Right atrium auricular region (tissue), 2 donors: Measurements from ENCODE around the gene POU2F3. TPM values are rescaled to one million over a fixed set of nuclear protein-coding genes. Genes with fewer than 3 reads are reported as not detected.

Experiments
- DNase-seq: peaks from one replicate; pipeline ENCODE4 v3.0.0-alpha.2; 2019; ENCODE audit warnings: low spot score
- H3K27ac ChIP-seq, 2 donors: fragments of 200-600 bp; sonication (generic); 1 replicate in 1 of 2; 2 replicates in 1 of 2; pipeline ENCODE4 v1.5.1; 2016 to 2019
- H3K27me3 ChIP-seq, 2 donors: fragments of 200-600 bp; sonication (generic); one replicate each; pipeline versions ENCODE4 v1.5.1 to v1.6.0; 2017 to 2019
- H3K36me3 ChIP-seq: fragments of 200-600 bp; sonication (generic); one replicate; pipeline ENCODE4 v1.5.1; 2016
- H3K4me1 ChIP-seq, 2 donors: fragments of 200-600 bp; sonication (generic); one replicate each; pipeline versions ENCODE4 v1.5.1 to v1.6.0; 2017 to 2019
- H3K4me3 ChIP-seq, 2 donors: fragments of 200-600 bp; sonication (generic); 1 replicate in 1 of 2; 2 replicates in 1 of 2; pipeline ENCODE4 v1.5.1; 2017 to 2019; ENCODE audit warnings: mild to moderate bottlenecking in 1 of 2, moderate library complexity in 1 of 2
- H3K9me3 ChIP-seq, 2 donors: fragments of 200-600 bp; sonication (generic); one replicate each; pipeline ENCODE4 v1.5.1; 2019
- CTCF ChIP-seq, 2 donors: fragments of 200-600 bp; sonication (generic); IDR thresholded peaks; one replicate each; pipeline ENCODE4 v1.5.1; 2019; ENCODE audit warnings: antibody characterized with exemption in 2 of 2
- total RNA-seq, 2 donors: library from RNA; depleted of rRNA; stranded (reverse); fragments of >200 nt; gene quantifications; one replicate each; pipeline ENCODE4 v1.1.0, GENCODE V29; 2016

Gene POU2F3
- total RNA-seq, 2 donors from 2014 or later = not detected

GRCh38 chr11:120224972-120225909, 14.7 kb upstream of the POU2F3 start:
- TF ChIP-seq CTCF (IDR thresholded peaks at IDR 0.05) = no peak
- peak overlapping the region; percentile 48 to 50 for H3K27ac ChIP-seq
- no peak overlapping the region for H3K4me3 ChIP-seq
- H3K36me3 ChIP-seq = no peaks in the 10 kb centered on the region
- H3K9me3 ChIP-seq = no peaks in the 10 kb centered on the region
- DNase-seq = no peak
- peaks cover 0 to 41% of the 10 kb centered on the region in 2 donors for H3K4me1 ChIP-seq
- no peaks in the 10 kb centered on the region for H3K27me3 ChIP-seq

GRCh38 chr11:120226242-120226641, 13.7 kb upstream of the POU2F3 start:
- Histone ChIP-seq H3K4me3 (no peak overlapping the region), H3K27ac (peak overlapping the region in 1 of 2 donors; percentile 48), H3K36me3 (no peaks in the 10 kb centered on the region), H3K27me3 (no peaks in the 10 kb centered on the region), H3K9me3 (no peaks in the 10 kb centered on the region), H3K4me1 (peaks cover 0 to 31% of the 10 kb centered on the region in 2 donors)
- no peak for TF ChIP-seq CTCF (IDR thresholded peaks at IDR 0.05)
- no peak for DNase-seq

GRCh38 chr11:120226714-120227113, 13.2 kb upstream of the POU2F3 start:
- H3K27ac ChIP-seq = no peak overlapping the region
- no peak for DNase-seq
- no peaks in the 10 kb centered on the region for H3K9me3 ChIP-seq
- H3K4me3 ChIP-seq = no peak overlapping the region
- no peaks in the 10 kb centered on the region for H3K36me3 ChIP-seq
- TF ChIP-seq CTCF (IDR thresholded peaks at IDR 0.05) = no peak
- no peaks in the 10 kb centered on the region for H3K27me3 ChIP-seq
- H3K4me1 ChIP-seq = peaks cover 0 to 27% of the 10 kb centered on the region in 2 donors

GRCh38 chr11:120227228-120227852, 12.6 kb upstream of the POU2F3 start:
- DNase-seq = no peak
- TF ChIP-seq CTCF (IDR thresholded peaks at IDR 0.05) = no peak
- peaks cover 0 to 27% of the 10 kb centered on the region in 2 donors for H3K4me1 ChIP-seq
- no peaks in the 10 kb centered on the region for H3K9me3 ChIP-seq
- H3K36me3 ChIP-seq = no peaks in the 10 kb centered on the region
- no peak overlapping the region for H3K4me3 ChIP-seq
- no peak overlapping the region for H3K27ac ChIP-seq
- no peaks in the 10 kb centered on the region for H3K27me3 ChIP-seq

- Histone ChIP-seq H3K27me3 (no peaks in the 10 kb centered on the region), H3K9me3 (no peaks in the 10 kb centered on the region), H3K4me1 (peaks cover 0 to 24% of the 10 kb centered on the region in 2 donors), H3K4me3 (no peak overlapping the region), H3K27ac (no peak overlapping the region), H3K36me3 (no peaks in the 10 kb centered on the region)
- TF ChIP-seq CTCF (IDR thresholded peaks at IDR 0.05) = peak in 1 of 2 donors; percentile 11
- DNase-seq = no peak
Measured at GRCh38 chr11:120228794-120229384, 11.1 kb upstream of the POU2F3 start.
